HG02885 (cell line): Measurements from ENCODE around the gene ORAI3.

Experiments used
- ATAC-seq: cut with Tn5 transposase; IDR thresholded peaks from one replicate; pipeline ENCODE4 v1.9.1; 2021; ENCODE audit warnings: mild to moderate bottlenecking; ENCODE audit not compliant: unreplicated experiment, poor library complexity

Gene ORAI3

GRCh38 chr16:30986129-30986991 is 37.5 kb downstream of the ORAI3 start:
- no peak for ATAC-seq

- no peak for ATAC-seq
Observed at GRCh38 chr16:30987581-30988190, 38.8 kb downstream of the ORAI3 start.

- no peak for ATAC-seq
Observed at GRCh38 chr16:30989469-30990047, 40.7 kb downstream of the ORAI3 start.

GRCh38 chr16:30990105-30990504 is 41.2 kb downstream of the ORAI3 start:
- no peak for ATAC-seq

- ATAC-seq, result no peak
Observed at GRCh38 chr16:30991052-30991451, 42.2 kb downstream of the ORAI3 start.

GRCh38 chr16:30992276-30992780 is 43.5 kb downstream of the ORAI3 start:
- ATAC-seq, result no peak

GRCh38 chr16:30992931-30993816 is 44.3 kb downstream of the ORAI3 start:
- ATAC-seq, result no peak

- ATAC-seq, result no peak
Observed at GRCh38 chr16:30995927-30996323, 47.1 kb downstream of the ORAI3 start.

- peak; percentile 13 for ATAC-seq
Observed at GRCh38 chr16:30996324-30996984, 47.6 kb downstream of the ORAI3 start.

GRCh38 chr16:30996985-30997724 is 48.3 kb downstream of the ORAI3 start:
- ATAC-seq, result peak; percentile 81

GRCh38 chr16:30997725-30998711 is 49.1 kb downstream of the ORAI3 start:
- ATAC-seq, result no peak

GRCh38 chr16:30998852-30999761 is 50.2 kb downstream of the ORAI3 start:
- ATAC-seq, result no peak

- no peak for ATAC-seq
Observed at GRCh38 chr16:31000671-31001382, 52.0 kb downstream of the ORAI3 start.

- no peak for ATAC-seq
Observed at GRCh38 chr16:31001507-31002249, 52.8 kb downstream of the ORAI3 start.

- ATAC-seq, result no peak
Observed at GRCh38 chr16:31002250-31002700, 53.4 kb downstream of the ORAI3 start.
